Ureter (tissue), 1 donor: Measurements from ENCODE around the gene TBC1D24. TPM values are rescaled to one million over a fixed set of nuclear protein-coding genes. Genes with fewer than 3 reads are reported as not detected.
"Not testable (repeated sequence)": the region's sequence is repeated elsewhere in the genome, so short reads cannot be mapped to it uniquely, and the experiment has no call there.

Experiments used
- DNase-seq: peaks from one replicate; pipeline ENCODE4 v3.0.0-alpha.2; 2020; ENCODE audit warnings: low spot score
- total RNA-seq: library from RNA; stranded (reverse); gene quantifications from one replicate; pipeline ENCODE4 v1.2.4, GENCODE V29; 2023
- donor health status: DM: yes; HTN: yes; CAD: no.

TBC1D24 gene
- 6.5 TPM for total RNA-seq

- peak; percentile 88 for DNase-seq
These were observed at the start of gene TBC1D24 for GRCh38 chr16:2474877-2475412. TSS of gene TBC1D24 (plus strand) at chr16:2475127. CDS start at chr16:2496149, 21,022 bp downstream.

DNA sequence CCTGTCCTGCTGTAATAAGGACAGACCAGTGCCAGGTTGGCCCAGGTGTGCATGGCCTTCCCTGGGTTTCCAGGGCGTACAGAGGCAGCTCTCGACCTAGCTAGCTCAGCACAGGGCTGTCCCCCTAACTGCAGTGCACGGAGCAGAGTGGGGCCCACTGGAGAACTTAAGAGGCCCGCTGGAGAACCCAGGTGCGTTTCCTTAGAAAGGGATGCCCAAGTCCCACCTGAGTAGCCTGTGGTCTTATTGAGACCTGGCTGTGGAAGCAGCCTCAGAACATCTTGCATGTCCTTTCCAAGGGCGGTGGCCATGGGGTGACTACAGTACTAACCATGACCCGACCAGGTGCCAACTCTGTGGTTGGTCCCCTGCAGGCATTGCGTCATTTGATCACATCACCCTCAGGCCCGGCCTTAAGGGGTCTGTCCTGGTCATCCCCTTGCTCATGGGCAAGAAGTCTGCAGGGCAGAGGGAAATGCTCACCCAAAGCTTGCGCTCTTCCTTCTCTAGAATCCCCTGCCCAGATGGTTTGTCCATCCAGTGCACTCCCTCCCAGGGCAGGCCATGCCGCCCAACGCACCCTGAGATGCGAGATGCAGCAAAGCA, 49.0 kb upstream of the TBC1D24 start:
- DNase-seq = no peak

DNA sequence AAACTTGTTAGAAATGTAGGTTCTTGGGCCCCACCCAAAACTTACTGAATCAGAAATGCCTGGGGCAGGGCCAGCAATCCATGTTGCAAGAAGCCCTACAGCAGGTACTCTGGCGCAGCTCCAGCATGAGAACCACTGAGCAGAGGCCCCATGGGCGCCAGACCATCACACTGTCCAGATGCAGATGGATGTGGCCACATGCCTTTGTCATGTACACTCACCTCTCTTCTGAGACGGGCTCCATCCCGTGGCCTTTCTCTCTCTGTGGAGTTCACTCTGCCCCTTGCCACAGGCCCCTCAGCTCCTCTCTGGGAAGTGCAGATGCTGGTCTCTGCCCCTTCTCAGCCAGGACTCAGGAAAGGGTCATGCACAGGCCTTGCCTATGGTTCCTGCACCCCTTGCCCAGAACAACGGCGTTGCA, 48.0 kb upstream of the TBC1D24 start:
- DNase-seq = no peak

DNA sequence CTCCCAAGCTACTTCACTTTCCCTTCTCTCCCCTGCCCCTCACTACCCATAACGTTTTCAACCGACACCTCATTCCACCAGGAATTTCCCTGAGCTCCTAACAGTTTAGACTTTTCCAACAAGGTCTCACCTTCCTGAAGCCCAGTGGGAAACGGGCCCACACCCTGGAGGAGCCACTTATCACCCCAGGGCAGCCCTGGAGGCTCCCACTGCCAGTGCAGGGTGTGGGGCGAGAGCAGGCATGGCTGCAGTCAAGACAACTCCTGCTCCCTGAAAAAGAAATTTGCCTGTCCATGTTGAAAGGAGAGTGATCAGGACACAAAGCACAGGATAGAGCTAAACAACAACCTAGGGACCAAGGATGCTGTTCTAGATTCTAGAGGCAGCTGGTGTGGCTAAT, 47.4 kb upstream of the TBC1D24 start:
- DNase-seq = no peak

- peak; percentile 59 for DNase-seq
These were observed 46.7 kb upstream of the TBC1D24 start for GRCh38 chr16:2428051-2428783.

GRCh38 chr16:2428784-2429033, 46.2 kb upstream of the TBC1D24 start:
- DNase-seq = no peak

DNA sequence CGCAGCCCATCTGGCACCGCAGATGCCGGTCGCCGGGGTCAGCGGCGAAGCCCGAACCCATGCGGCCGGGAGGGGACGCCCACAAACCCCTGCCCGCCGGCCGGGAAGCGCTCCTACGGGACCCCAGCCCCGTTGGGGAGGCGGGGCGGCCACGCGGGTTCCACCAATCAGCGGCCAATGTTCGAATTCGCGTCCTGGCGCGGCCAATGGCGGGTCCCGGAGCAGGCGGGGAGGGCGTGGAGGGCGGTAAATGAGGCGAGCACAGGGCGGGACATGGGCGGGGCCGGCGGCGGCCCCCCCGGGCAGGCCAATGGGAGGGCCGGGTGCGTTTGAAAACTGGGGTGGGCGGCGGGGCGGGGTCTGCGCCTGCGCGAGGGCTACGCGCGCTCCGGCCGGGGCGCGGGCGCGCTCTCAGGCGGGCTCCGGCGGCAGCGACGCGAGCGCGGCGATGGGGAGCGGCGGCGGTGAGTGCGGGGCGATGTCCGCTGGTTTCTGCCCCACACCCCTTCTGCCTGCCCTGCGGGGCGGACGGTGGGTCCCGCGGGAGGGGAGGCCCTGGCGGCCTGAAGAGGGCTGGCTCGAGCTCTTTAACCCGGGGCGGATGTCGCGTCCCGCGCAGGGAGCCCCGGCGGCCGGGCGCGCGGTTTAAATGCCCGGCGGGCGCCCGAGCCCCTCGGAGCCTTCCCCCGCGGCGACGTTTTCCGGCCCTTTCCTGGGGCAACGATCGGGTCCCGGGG, 45.7 kb upstream of the TBC1D24 start, which contains the start of gene CCNF:
Gene CCNF (plus strand): TSS at position 414 of the 737 bp plus-strand sequence. CDS start 35 bp downstream, at position 449.
- DNase-seq = peak; percentile 98

- peak; percentile 63 for DNase-seq
These were observed 44.9 kb upstream of the TBC1D24 start for GRCh38 chr16:2429771-2430663.

GRCh38 chr16:2432286-2432685, 42.6 kb upstream of the TBC1D24 start:
- DNase-seq = no peak

GRCh38 chr16:2432801-2433505, 42.0 kb upstream of the TBC1D24 start:
- no peak for DNase-seq

DNA sequence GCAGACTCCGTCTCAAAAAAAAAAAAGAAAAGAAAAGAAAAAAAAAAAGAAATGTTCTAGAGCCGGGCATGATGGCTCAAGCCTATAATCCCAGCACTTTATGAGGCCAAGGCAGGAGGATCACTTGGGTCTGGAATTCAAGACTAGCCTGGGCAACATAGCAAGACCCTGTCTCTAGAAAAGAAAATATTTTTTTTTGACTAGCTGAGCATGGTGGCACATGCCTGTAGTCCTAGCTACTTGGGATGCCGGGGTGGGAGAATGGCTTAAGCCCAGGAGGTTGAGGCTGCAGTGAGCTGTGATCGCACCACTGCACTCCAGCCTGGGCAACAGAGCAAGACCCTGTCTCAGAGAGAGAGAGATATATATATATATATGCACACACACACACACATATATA, 39.7 kb upstream of the TBC1D24 start:
- DNase-seq = not testable (repeated sequence)

GRCh38 chr16:2436110-2436509, 38.8 kb upstream of the TBC1D24 start:
- no peak for DNase-seq

DNA sequence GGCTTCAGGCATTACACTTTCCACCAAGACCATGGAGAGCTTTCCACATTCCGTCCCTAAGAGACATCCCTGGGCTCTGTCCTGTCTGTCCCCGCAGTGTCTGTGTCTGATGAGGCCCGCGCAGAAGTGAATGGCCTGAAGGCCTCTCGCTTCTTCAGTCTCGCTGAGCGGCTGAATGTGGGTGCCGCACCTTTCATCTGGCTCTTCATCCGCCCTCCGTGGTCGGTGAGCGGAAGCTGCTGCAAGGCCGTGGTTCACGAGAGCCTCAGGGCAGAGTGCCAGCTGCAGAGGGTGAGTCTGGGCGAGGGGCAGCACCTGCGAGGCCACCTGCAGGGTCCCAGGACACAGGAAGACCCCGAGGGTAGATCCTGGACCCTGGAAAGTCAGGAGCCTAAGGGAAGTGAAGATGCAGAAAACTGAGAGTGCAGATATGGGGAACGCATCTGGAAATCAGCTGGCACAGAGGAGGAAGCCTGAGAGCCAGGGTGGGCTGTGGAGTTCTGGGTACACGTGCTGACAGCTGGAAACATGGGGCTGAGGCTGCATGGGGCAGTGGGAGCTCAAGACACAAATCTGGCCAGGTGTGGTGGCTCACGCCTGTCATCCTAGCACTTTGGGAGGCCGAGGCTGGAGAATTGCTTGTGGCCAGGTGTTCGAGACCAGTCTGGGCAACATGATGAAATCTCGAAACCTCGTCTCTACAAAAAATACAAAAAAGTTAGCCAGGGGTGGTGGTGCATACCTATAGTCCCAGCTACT, 37.7 kb upstream of the TBC1D24 start:
- DNase-seq = no peak

DNA sequence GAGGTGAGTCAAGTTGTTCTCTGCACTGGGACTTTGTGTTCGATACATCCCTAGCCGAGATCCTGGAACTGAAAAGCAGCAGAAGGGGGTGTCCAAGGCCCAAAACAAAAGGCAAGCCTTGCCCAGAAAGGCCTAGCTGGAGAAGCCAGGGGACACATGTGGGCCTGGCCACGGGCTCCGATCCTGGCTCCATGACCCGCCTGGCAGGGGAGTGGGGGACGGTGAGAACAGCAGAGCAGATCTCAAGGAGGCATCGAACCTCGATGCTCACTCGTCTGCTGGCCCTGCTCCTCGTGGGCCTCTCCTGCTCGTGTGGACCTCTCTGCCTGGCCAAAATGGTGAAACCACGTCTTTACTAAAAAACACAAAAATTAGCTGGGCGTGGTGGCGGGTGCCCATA, 36.8 kb upstream of the TBC1D24 start:
- DNase-seq = no peak

- no peak for DNase-seq
These were observed 35.3 kb upstream of the TBC1D24 start for GRCh38 chr16:2439598-2439997.

DNA sequence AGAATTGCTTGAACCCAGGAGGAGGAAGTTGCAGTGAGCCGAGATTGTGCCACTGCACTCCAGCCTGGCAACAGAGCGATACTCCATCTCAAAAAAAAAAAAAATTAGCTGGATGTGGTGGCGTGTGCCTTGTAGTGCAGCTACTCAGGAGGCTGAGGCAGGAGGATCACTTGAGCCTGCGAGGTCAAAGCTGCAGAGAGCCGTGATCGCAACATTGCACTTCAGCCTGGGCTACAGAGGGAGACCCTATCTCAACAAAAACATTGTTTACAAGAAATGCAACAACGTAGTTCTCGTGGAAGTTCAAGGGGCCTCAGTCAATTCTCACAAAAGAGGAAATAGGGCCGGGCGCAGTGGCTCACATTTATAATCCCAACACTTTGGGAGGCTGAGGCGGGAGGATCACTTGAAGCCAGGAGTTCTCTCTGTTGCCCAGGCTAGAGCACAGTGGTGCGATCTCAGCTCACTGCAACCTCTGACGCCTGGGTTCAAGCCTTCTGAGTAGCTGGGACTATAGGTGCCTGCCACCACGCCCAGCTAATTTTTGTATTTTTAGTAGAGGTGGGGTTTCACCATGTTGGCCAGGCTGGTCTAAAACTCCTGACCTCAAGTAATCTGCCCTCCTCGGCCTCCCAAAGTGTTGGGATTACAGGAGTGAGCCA, 33.7 kb upstream of the TBC1D24 start:
- not testable (repeated sequence) for DNase-seq

DNA sequence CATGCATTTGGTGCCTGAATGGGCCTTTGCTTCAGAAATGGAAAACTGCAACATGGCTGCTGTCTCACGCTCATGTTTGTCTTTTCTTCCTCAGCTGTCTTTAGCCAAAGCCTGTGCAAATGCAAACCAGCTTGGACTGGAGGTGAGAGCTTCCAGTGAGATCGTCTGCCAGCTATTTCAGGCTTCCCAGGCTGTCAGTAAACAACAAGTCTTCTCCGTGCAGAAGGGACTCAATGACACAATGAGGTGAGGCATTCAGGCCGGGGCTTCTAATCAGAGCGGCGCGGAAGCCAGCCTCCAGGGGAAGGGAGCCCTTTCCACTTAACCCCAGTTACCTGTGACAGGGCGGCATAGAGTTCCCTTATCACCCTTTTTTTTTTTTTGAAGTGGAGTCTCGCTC, 31.4 kb upstream of the TBC1D24 start:
- DNase-seq = no peak

DNA sequence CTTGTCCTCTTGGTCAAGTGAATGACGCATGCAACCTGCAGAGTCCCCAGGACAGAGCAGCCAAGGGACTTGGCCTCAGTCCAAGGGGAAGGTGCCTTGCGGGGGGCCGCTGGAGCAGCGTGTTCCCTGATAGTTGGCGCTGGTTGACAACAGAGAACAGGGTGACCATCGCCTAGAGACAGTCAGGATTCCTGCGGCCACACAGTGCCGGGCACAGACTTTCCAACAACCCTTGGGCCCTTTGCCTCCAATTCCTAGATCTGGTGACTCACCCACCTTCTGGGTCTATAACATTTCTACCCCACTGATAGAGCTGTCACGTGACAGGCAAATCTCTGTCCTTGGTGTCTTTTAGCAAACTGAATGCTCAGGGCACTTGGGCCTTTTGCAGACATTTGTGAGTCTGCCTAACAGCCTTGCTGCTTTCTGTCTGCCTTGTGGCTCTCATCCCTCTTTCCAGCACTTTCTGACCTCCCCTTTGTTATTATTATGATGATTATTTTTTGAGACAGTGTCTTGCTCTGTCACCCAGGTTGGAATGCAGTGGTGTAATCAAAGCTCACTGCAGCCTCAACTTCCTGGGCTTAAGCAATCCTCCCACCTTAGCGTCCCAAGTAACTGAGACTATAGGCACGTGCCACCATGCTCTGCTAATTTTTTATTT, 26.9 kb upstream of the TBC1D24 start:
- DNase-seq = no peak

GRCh38 chr16:2449118-2449517, 25.8 kb upstream of the TBC1D24 start:
- DNase-seq = no peak
